Limb (tissue), 2 donors: ENCODE results near the gene ZSWIM7.
"Not testable (repeated sequence)": the region's sequence is repeated elsewhere in the genome, so short reads cannot be mapped to it uniquely, and the experiment has no call there.

ENCODE experiments used
- DNase-seq, 2 donors: peaks; one replicate each; pipeline ENCODE4 v3.0.0-alpha.2; 2016; ENCODE audit errors: extremely low spot score in 2 of 2

Gene ZSWIM7

DNA sequence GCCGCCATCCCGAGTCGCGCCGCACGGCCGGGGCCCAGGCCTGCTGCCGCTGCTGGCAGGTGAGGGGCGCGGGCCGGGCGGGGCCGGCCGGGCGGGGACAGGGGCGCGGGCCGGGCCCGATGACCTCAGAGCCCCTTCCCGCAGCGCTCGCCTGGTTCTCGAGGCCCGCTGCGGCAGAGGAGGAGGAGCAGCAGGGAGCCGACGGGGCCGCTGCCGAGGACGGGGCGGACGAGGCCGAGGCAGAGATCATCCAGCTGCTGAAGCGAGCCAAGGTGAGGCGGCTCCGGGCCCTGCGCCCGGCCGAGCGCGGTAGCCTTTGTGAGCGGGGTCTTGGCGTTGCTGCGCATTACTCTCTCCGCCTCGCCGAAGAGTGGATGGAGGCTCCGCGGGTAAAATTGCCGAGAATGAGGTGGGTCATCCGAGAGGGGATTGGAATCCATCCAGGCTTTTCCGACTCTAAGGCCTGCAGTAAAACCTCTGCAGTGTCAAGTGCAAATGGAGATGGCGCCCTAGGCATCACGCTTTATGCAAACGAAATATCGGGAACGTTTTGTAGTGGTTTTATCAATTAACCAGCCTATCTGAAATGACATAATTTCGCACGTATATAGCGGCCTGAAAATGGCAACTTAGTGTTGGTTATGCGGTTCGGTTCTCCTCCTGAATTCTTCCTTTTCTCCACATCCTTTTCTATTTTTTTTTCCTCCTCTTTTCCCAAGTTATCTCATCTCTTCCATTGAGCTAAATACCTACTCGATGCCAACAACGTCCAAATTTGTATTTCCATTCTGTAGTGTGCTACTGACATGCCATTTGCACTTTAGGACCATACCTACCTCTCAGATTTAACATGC is 697 bp upstream of the ZSWIM7 start:
- DNase-seq: peak in 1 of 2 donors; percentile 20

DNA sequence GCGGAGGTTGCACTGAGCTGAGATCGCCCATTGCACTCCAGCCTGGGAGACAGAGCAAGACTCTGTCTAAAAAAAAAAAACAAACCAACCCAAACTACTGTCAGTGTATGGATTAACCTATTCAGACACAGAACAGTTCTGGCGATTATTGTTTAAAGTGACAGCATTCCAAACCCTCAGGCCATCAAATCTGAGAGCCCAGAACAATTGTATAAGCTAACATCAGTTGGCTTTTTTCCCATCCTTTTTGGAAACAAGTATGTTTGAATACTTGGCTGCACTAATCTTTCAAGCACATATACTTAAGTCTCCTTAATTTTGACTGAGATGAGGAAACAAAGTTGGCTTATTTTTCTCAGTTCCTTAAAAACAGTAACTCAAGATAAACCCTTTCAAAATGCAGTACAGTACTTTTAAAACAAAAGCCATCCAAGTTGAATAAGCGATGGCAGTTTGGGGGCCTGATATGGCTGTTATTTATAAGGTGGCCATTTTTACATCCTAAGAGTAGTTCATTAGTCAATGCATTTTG is 1.4 kb downstream of the ZSWIM7 start:
- no peak for DNase-seq

DNA sequence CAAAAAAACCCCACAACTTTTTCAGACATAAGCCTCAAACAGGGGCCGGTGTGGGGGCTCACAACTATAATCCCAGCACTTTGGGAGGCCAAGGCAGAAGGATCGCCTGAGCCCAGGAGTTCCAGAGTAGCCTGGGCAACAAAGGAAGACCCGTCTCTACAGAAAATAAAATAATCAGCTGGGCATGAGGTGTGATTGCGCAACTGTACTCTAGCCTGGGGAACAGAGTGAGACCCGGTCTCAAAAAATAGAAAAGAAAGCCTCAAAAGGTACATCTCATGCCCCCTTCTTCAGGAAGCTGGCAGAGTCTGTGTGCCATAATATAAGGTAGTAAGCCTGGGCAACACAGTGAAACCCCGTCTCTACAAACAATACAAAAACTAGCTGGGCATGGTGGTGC is 3.2 kb downstream of the ZSWIM7 start:
- DNase-seq: no peak

GRCh38 chr17:15981646-15982580 is 17.6 kb downstream of the ZSWIM7 start:
- DNase-seq: no peak

DNA sequence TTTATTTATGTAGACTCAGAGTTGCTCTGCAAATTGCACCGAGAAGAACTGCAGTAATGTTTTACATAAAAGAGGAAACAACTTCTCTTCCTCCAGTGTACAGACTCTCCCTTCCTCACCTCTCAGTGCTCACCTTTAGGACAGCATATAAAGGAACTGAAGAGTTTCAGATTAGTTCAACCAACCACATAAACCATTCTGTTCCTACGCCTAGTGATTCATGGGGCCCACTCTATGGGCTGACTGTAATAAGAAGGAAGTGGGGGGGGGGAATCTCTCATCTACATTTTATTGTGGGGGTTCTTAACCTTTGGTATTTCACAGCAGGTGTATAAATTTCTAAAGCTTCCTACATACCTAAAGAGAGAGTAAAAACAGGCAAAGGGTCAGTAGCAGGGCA is 18.3 kb downstream of the ZSWIM7 start:
- no peak for DNase-seq

DNA sequence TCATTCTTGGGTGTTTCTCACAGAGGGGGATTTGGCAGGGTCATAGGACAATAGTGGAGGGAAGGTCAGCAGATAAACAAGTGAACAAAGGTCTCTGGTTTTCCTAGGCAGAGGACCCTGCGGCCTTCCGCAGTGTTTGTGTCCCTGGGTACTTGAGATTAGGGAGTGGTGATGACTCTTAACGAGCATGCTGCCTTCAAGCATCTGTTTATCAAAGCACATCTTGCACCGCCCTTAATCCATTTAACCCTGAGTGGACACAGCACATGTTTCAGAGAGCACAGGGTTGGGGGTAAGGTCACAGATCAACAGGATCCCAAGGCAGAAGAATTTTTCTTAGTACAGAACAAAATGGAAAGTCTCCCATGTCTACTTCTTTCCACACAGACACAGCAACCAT is 20.5 kb downstream of the ZSWIM7 start:
- not testable (repeated sequence) for DNase-seq

GRCh38 chr17:15978606-15979005 is 20.9 kb downstream of the ZSWIM7 start:
- DNase-seq: no peak

GRCh38 chr17:15977894-15978293 is 21.6 kb downstream of the ZSWIM7 start:
- DNase-seq: no peak

DNA sequence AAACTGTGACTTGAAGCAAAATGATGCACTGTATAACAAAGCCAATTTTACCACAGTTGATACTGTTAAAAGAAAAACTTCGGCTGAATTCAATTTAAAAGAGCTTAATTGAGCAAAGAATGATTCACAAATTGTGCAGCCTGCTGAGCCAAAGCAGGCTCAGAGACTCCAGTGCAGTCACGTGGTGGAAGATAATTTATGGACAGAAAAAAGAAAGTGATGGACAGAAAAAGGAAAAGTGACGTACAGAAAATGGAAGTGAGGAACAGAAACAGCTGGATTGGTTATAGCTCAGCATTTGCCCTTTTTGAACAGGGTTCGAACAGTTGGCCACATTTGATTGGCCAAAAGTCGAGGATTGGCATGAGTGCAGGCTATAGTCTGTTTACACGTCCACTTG is 25.7 kb downstream of the ZSWIM7 start:
- no peak for DNase-seq

DNA sequence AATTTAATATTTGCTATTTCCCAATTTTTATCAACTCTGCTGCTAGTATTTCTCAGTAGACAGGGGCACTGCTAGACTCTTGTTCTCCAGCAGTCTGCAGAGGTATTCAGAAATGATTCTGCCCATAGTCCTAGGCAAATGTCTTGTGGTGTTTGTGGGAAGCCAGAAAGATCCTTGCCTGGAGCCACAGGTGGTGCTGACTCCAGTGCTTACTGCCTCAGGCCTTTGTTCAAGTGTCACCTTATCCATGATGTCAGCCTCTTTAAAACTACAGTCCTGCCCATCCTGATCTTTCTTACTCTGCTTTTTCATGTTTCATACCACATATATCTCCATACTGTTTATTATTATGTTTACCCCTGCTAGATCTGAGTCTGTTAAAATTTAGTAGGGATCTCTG is 26.5 kb downstream of the ZSWIM7 start:
- DNase-seq: no peak

- no peak for DNase-seq
These were observed 27.0 kb downstream of the ZSWIM7 start for GRCh38 chr17:15972497-15972951.

DNA sequence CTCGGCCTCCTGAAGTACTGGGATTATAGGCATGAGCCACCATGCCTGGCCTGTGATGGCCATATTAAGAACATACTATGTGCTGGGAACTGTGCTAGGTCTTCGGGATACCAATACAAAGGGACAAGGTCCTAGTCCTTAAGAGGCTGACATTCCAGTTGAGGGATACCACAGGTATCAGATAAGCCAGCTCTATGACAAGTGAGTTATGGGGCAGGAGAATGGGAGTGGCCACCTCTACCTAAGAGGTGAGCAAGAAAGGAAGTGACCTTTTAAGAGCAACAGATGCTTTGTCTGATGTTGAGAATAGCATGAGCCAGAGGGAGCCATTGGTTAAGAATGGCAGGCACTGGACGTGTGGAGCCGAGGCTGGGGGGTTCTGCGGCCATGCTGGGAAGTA is 27.6 kb downstream of the ZSWIM7 start:
- no peak for DNase-seq

- DNase-seq: no peak
These were observed 28.3 kb downstream of the ZSWIM7 start for GRCh38 chr17:15971098-15971678.

- no peak for DNase-seq
These were observed 29.0 kb downstream of the ZSWIM7 start for GRCh38 chr17:15970500-15970899.

GRCh38 chr17:15969463-15969862 is 30.0 kb downstream of the ZSWIM7 start:
- no peak for DNase-seq

- DNase-seq: no peak
These were observed 31.7 kb downstream of the ZSWIM7 start for GRCh38 chr17:15967706-15968399.

DNA sequence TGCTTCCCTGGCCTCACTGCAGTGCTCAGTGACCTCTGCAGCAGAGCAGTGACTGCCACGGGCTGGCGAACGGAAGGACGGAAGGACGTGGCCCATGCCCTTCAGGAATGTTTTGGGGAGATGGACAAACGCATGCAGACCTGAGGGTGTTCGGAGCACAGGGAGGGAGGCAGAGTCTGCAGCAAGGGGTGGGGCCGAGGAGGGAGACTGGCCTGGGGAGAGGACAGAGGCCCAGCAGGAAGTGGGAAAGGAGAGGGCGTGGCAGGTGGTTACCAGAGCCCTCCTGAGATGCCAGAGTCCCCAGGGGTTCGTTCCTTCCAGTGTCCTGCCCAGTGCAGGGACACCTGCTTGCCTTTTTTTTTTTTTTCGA is 32.6 kb downstream of the ZSWIM7 start:
- DNase-seq: no peak

DNA sequence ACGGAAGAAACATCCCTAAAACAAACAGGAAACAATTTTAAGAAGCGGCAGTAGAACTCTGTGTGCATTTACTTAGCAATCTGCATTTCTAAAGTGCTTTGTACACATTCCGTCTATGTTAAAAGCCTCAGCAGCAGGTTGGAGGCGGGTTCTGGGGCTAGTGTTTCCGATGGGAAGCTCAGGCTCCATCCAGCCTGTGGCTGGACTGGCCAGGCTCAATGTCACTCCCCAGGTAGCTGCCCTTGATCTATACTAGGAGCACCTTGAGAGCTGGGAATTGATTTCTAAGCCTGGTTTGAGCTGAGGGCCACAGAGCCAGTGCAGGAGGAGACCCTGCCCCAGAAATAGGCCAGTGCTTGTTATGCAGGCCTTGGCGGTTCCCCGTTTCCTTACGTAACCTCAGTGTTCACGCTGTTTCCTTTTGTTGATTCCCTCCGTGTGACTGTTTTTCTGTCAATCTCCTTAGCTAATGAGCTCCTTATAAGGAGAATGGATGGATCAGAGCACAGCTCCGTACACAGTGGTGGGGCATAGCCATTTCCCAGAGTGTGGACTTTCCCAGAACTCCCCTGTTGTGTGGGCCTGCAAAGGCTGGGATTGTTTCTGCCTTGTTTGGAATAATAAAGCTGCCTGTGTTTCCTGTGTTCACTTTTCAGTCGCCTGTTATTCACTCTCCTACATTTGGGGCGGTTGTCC is 33.2 kb downstream of the ZSWIM7 start:
- no peak for DNase-seq

DNA sequence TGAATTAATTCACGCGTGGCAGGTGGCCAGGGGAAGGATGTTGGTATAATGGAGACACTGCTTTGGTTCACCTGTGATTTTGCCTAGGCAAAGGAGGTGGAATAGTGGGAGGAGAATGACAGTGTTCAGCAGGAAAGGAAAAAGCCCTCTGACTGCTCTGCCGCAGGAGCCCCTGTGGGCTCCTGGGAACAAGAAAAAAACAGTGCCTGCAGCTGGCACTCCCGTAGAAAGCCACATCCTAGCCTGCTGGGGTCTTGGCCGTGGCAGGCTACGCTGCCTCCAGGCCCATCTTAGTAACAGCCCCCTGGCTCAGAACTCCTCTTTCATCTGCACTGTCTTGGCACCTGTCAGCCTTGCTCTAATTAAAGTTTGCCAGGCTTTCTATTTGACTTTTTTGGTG is 34.0 kb downstream of the ZSWIM7 start:
- DNase-seq: no peak

DNA sequence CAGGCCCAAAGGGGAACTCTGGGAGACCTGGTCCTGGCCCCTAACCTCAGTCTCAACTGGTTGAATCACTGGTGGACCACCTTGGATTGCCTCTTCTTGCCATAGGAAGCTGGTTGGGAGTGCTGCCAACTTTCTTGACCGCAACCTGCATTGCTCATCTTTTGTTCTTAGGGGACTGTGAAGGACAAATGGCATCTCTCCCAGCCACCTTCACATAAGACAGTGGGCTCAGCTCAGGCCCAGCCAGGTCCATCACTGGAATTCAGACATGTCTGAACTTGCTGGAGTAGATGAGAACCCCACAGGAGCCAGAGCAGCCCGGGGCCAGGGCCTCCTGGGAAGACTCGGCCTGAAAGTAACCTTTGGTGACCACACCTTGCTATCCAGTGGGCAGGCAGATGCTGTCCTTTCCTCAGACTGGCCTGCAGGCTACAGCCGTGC is 35.8 kb downstream of the ZSWIM7 start:
- DNase-seq: no peak

DNA sequence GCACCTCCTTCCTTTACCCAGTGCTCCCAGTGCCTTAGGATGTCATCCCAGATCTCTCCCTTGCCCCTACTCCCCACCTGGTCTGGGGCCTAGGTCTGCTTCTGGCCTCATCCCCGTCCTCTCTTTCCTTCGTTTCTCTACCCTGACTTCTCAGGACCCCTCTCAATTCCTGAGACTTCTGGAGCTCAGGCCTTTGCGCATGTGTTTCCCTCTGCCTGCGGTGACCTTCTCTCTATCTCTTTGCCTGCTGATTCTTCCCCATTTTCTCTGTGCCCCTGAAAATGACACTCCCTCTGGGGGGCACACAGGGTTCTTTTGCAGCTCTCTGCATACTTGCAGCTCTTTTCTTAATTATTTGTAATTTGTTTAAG is 41.0 kb downstream of the ZSWIM7 start:
- no peak for DNase-seq
